Activated T-cell treated with anti-CD3 and anti-CD28 coated beads, Interleukin-2, amount 50 U/mL, for 48 hours (primary cell): ENCODE measurements around the gene KCNJ11.

Experiments
- DNase-seq, 2 experiments: peaks; one replicate each; pipeline ENCODE4 v3.0.0-alpha.2; 2020

Gene KCNJ11

GRCh38 chr11:17352950-17353820 is 35.3 kb downstream of the KCNJ11 start:
- peak; percentile 78 to 81 for DNase-seq

GRCh38 chr11:17351510-17352176 is 36.8 kb downstream of the KCNJ11 start, which contains the start of gene NCR3LG1:
Gene NCR3LG1 (plus strand): TSS chr11:17351800. CDS start chr11:17351970, 170 bp downstream.
- peak; percentile 63 to 69 for DNase-seq

- DNase-seq = no peak
Measured at GRCh38 chr11:17351172-17351509, 37.3 kb downstream of the KCNJ11 start.

- peak in 1 of 2 experiments; percentile 35 for DNase-seq
Measured at GRCh38 chr11:17350455-17351171, 37.8 kb downstream of the KCNJ11 start.

- DNase-seq = no peak
Measured at GRCh38 chr11:17347676-17348075, 40.8 kb downstream of the KCNJ11 start.

GRCh38 chr11:17343907-17344306 is 44.6 kb downstream of the KCNJ11 start:
- DNase-seq = peak; percentile 36 to 44

GRCh38 chr11:17343257-17343656 is 45.2 kb downstream of the KCNJ11 start:
- no peak for DNase-seq
